Neural progenitor cell (in vitro differentiated cells): ENCODE measurements around the gene AMMECR1.

ENCODE experiments used
- CTCF ChIP-seq: fragments of 200-600 bp; sonication (generic); IDR thresholded peaks from 2 replicates; pipeline ENCODE4 v1.5.1; 2017; ENCODE audit warnings: antibody characterized with exemption, mild to moderate bottlenecking
- EZH2 ChIP-seq: fragments of 200-600 bp; sonication (generic); IDR thresholded peaks from 2 replicates; pipeline ENCODE4 v1.6.1; 2017; ENCODE audit warnings: antibody characterized with exemption, mild to moderate bottlenecking, moderate library complexity
- EZH2phosphoT487 ChIP-seq: fragments of 200-600 bp; sonication (generic); IDR thresholded peaks from 2 replicates; pipeline ENCODE4 v1.6.1; 2017; ENCODE audit warnings: antibody characterized with exemption

GRCh38 chrX:110218591-110218990, 99.3 kb downstream of the AMMECR1 start:
- TF ChIP-seq CTCF = no peak
- no peak for TF ChIP-seq EZH2
- TF ChIP-seq EZH2phosphoT487 = no peak
